Gastrocnemius medialis (tissue), 4 donors: Measurements from ENCODE around the gene CPSF3. TPM values are rescaled to one million over a fixed set of nuclear protein-coding genes. Genes with fewer than 3 reads are reported as not detected.

Source experiments
- ATAC-seq, 2 donors: fragments of 150-250 bp; one replicate each; pipeline ENCODE4 v1.9.1; 2016
- DNase-seq, 2 donors: peaks; one replicate each; pipeline ENCODE4 v3.0.0-alpha.2; 2019
- H3K27ac ChIP-seq, 4 donors: fragments of 200-600 bp; sonication (generic); 1 replicate in 1 of 4; 2 replicates in 3 of 4; pipeline ENCODE4 v1.5.1; 2016 to 2018; ENCODE audit warnings: mild to moderate bottlenecking in 2 of 4, moderate library complexity in 1 of 4
- H3K27me3 ChIP-seq, 3 donors: fragments of 200-600 bp; sonication (generic) in 2 of 3; 1 replicate in 1 of 3; 2 replicates in 2 of 3; pipeline versions ENCODE4 v1.5.1 to v1.6.0; 2016 to 2019; ENCODE audit warnings: mild to moderate bottlenecking in 1 of 3, moderate library complexity in 1 of 3
- H3K36me3 ChIP-seq, 2 donors: fragments of 200-600 bp; sonication (generic) in 1 of 2; one replicate each; pipeline ENCODE4 v1.5.1; 2017 to 2018
- H3K4me1 ChIP-seq, 2 donors: fragments of 200-600 bp; sonication (generic) in 1 of 2; one replicate each; pipeline ENCODE4 v1.5.1; 2016 to 2017; ENCODE audit warnings: mild to moderate bottlenecking in 2 of 2
- H3K4me3 ChIP-seq, 4 donors: fragments of 200-600 bp; sonication (generic) in 3 of 4; 1 replicate in 1 of 4; 2 replicates in 3 of 4; pipeline ENCODE4 v1.5.1; 2016 to 2019; ENCODE audit warnings: mild to moderate bottlenecking in 2 of 4
- H3K9me3 ChIP-seq, 3 donors: fragments of 200-600 bp; sonication (generic) in 2 of 3; 1 replicate in 1 of 3; 2 replicates in 2 of 3; pipeline ENCODE4 v1.5.1; 2016 to 2019
- POLR2A ChIP-seq, 2 donors: fragments of 450-650 bp; IDR thresholded peaks; one replicate each; pipeline ENCODE4 v1.6.1; 2017; ENCODE audit warnings: antibody characterized with exemption in 2 of 2, mild to moderate bottlenecking in 2 of 2, moderate library complexity in 2 of 2
- in situ Hi-C, 4 donors: fragments of 200-750 bp; cut with MboI; loops; one replicate each; pipeline versions ENCODE4 v1.15.0 to v1.8.0; 2017; ENCODE audit warnings: low sequenced_read_pairs in 4 of 4
- intact Hi-C: fragments of 100-400 bp; cut with DNase I; formaldehyde crosslinking; loops from one replicate; pipeline ENCODE4 v1.15.1; 2023; ENCODE audit warnings: low total_unique reads
- total RNA-seq, 4 donors: library from RNA; depleted of rRNA; stranded (reverse); fragments of >200 nt; gene quantifications; one replicate each; pipeline versions ENCODE4 v1.1.0 to v1.2.3, GENCODE V29; 2016
- TF ChIP-seq, protein P1 (sequence below), 5 experiments: fragments of 450-650 bp in 3 of 5; fragments of 200-600 bp in 2 of 5; sonication (generic) in 2 of 5; IDR thresholded peaks in 4 of 5; conservative IDR thresholded peaks in 1 of 5; 1 replicate in 4 of 5; 2 replicates in 1 of 5; pipeline ENCODE4 v1.5.1; 2016 to 2019; ENCODE audit warnings: antibody characterized with exemption in 5 of 5, mild to moderate bottlenecking in 3 of 5, moderate library complexity in 3 of 5

Gene CPSF3
- total RNA-seq, 4 donors from 2014 or later: 20.9 to 51.8 (median 24.1) TPM

DNA sequence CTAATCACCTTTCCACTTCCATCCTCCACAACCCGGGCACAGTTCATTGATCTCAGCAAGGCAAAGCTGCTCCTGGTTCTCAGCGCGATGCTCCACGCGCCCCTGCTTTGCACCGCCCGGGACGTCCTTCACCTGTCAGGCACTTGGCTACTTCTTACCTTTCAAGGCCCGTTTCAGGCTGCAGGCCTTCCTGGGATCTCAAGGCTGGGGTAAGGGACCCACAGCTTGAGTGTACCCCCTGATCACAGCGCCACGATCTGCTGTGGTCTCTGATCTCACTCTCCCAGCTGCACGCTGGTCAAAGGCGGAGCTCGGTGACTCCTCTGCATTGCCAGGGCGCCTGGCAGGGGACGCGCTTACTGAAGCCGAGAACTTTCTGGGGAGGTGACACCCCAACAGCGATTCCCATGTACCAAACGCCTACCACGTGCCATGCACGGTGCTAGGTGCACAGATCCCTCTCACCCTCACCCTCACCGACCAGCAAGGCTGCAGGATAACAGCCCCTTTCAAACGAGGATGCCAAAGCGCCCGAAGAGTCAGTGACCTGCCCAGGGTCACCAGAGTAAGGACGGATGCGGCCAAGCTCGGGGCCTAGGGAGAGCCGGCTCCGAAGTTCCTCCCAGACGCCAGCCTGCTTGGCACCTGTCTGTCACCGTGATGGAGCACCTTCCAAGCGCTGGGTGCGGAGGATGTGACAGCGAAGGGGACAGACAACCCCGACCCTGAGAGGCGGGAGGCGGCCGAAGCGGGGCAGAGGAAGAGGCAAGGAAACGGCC lies 944 bp upstream of the CPSF3 start:
- intact Hi-C loops: loop anchor here (1.0 to 10.0 kb wide), 7 partner anchors 52 to 622 kb away; partner anchors contain the start of genes ADAM17, ASAP2, IAH1 and KLF11
- Histone ChIP-seq H3K27ac (peak overlapping the region; percentile 82 to 96 (median 91)), H3K4me1 (peaks cover 27 to 29% of the 10 kb centered on the region in 2 donors), H3K27me3 (no peaks in the 10 kb centered on the region), H3K4me3 (peak overlapping the region; percentile 84 to 99 (median 98)), H3K9me3 (no peaks in the 10 kb centered on the region), H3K36me3 (peaks cover 0 to 7% of the 10 kb centered on the region in 2 donors)
- DNase-seq: no peak
- in situ Hi-C loops: loop anchor here in 1 of 4 donors (5.0 kb wide), 1 partner anchor 280 kb away; no protein-coding TSS in a partner anchor
- TF ChIP-seq, protein P1, sequence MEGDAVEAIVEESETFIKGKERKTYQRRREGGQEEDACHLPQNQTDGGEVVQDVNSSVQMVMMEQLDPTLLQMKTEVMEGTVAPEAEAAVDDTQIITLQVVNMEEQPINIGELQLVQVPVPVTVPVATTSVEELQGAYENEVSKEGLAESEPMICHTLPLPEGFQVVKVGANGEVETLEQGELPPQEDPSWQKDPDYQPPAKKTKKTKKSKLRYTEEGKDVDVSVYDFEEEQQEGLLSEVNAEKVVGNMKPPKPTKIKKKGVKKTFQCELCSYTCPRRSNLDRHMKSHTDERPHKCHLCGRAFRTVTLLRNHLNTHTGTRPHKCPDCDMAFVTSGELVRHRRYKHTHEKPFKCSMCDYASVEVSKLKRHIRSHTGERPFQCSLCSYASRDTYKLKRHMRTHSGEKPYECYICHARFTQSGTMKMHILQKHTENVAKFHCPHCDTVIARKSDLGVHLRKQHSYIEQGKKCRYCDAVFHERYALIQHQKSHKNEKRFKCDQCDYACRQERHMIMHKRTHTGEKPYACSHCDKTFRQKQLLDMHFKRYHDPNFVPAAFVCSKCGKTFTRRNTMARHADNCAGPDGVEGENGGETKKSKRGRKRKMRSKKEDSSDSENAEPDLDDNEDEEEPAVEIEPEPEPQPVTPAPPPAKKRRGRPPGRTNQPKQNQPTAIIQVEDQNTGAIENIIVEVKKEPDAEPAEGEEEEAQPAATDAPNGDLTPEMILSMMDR (IDR thresholded peaks at IDR 0.05 in 4 of 5, conservative IDR thresholded peaks at IDR 0.05 in 1 of 5): no peak
- TF ChIP-seq POLR2A (IDR thresholded peaks at IDR 0.05): no peak
- ATAC-seq: peak; percentile 32 to 33

DNA sequence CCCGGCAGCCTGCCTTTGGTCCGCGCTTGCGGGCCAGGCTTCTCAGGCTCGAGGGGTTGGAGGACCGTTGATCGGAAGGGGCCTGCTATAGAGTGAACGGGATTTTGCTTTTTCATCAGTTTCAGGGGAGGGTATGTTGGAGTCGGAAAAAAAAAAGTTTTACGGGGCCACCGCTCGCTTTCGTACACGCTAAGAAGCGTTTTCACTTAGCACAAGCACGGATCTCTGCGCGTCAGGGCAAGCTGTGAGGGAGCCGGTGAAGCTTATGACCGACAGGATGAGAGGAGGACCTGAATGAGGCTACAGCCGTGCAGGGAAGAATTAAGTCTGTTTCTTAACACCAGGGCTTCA lies 443 bp downstream of the CPSF3 start:
- Histone ChIP-seq H3K4me3 (peak overlapping the region; percentile 84 to 99 (median 98)), H3K4me1 (peaks cover 27 to 29% of the 10 kb centered on the region in 2 donors)
- peak; percentile 8 to 10 for ATAC-seq

DNA sequence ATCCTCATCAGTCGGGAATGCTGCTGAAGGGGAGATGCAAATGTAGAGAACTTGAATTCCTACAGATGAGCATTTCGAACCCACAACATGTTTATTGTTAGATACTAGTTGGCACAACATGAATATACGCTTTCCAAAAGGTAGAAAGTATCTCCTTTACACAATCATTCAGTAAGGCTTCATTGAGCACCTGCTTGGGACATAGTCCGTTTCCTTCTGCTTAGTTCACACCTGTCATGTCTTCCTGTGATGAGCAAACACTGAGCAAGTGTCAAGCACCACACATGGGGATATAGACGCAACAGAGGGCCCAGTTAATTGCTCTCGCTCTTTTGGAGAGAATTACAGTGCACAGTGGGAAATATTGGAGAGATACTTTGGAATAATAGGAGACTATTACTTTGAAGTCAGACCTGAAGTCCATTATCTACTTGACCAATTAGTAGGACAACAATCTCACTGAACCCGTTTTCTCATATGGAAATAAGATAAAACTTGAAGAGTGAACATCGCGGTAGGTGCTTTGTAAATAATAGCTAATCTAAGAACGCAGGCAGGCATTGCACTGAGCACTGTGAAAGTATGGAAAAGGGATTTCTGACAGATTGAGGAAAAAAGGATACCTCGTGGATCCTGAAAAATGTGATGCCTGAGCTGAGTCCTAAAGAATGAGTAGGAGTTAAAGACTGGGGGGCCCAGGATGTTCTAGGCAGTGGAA lies 1.2 kb downstream of the CPSF3 start:
- Histone ChIP-seq H3K4me1 (peaks cover 27 to 29% of the 10 kb centered on the region in 2 donors), H3K9me3 (no peaks in the 10 kb centered on the region), H3K27ac (peak overlapping the region in 1 of 4 donors; percentile 82), H3K36me3 (no peaks in the 10 kb centered on the region), H3K4me3 (peak overlapping the region; percentile 84 to 99 (median 98)), H3K27me3 (no peaks in the 10 kb centered on the region)
- TF ChIP-seq POLR2A (IDR thresholded peaks at IDR 0.05): no peak
- TF ChIP-seq, protein P1 (IDR thresholded peaks at IDR 0.05 in 4 of 5, conservative IDR thresholded peaks at IDR 0.05 in 1 of 5): no peak
- ATAC-seq (no peak), DNase-seq (no peak)
- intact Hi-C loops: loop anchor here (5.0 to 10.0 kb wide), 4 partner anchors 208 to 620 kb away; partner anchors contain the start of genes ASAP2, KLF11, MBOAT2 and YWHAQ
- in situ Hi-C loops: loop anchor here in 1 of 4 donors (5.0 kb wide), 1 partner anchor 282 kb away; no protein-coding TSS in a partner anchor

More for the DNA sequence above, 443 bp downstream of the CPSF3 start:
- H3K36me3 ChIP-seq: no peaks in the 10 kb centered on the region
- no peak for DNase-seq
- in situ Hi-C loops: loop anchor here in 1 of 4 donors (5.0 kb wide), 1 partner anchor 282 kb away; no protein-coding TSS in a partner anchor
- intact Hi-C loops: loop anchor here (1.0 to 10.0 kb wide), 7 partner anchors 51 to 621 kb away; partner anchors contain the start of genes ADAM17, ASAP2, IAH1 and KLF11
- peak overlapping the region; percentile 82 to 96 (median 91) for H3K27ac ChIP-seq
- no peaks in the 10 kb centered on the region for H3K27me3 ChIP-seq
- no peaks in the 10 kb centered on the region for H3K9me3 ChIP-seq
- no peak for TF ChIP-seq POLR2A (IDR thresholded peaks at IDR 0.05)
- TF ChIP-seq, protein P1 (IDR thresholded peaks at IDR 0.05 in 4 of 5, conservative IDR thresholded peaks at IDR 0.05 in 1 of 5): no peak

DNA sequence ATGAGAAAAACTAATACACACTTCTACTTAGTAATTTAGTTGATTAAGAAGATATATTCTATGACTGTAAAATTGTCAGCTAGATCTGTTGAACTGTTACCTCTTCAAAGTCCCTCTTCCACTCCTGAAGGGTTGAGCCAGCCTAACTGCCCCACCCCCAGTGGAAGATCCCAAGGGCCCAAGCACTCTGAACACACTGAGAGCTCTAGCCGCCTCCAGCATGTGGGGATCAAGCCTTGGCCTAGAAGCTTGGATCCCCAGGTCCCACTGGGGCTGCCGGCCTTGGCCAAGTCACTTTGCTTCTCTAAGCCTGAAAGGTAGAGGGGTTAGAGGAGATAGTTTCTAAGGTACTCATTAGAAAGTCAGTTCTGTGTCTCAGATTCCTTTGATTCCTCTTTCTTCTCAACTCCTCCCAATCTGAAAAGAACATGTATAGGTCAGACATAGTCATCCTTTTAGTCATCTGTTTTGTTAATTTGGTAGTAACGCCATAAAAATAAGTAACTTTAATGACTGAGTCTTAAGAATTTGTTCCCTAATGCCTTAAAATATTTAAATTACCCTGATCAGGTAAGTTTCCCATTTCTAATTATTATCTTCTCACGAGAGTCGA lies 5.6 kb downstream of the CPSF3 start:
- no peak for ATAC-seq
- in situ Hi-C loops: no loop called here

More for the DNA sequence above, 5.6 kb downstream of the CPSF3 start:
- TF ChIP-seq, protein P1 (IDR thresholded peaks at IDR 0.05 in 4 of 5, conservative IDR thresholded peaks at IDR 0.05 in 1 of 5): no peak
- no peak for TF ChIP-seq POLR2A (IDR thresholded peaks at IDR 0.05)
- no peak for DNase-seq
- Histone ChIP-seq H3K27ac (no peak overlapping the region), H3K36me3 (peaks cover 0 to 38% of the 10 kb centered on the region in 2 donors), H3K4me1 (peaks cover 10 to 18% of the 10 kb centered on the region in 2 donors), H3K9me3 (no peaks in the 10 kb centered on the region), H3K27me3 (no peaks in the 10 kb centered on the region), H3K4me3 (no peak overlapping the region)
- intact Hi-C loops: loop anchor here (10.0 kb wide), 1 partner anchor 616 kb away; the partner anchor contains the start of gene KLF11
